ENCODE results near the gene PIGS. TPM values are rescaled to one million over a fixed set of nuclear protein-coding genes. Genes with fewer than 3 reads are reported as not detected.
"Not testable (repeated sequence)": the region's sequence is repeated elsewhere in the genome, so short reads cannot be mapped to it uniquely, and the experiment has no call there.

PIGS gene
- total RNA-seq, 1 donor from 2014 or later, result 71.5 TPM

GRCh38 chr17:28612936-28613872, 41.9 kb upstream of the PIGS start:
- Histone ChIP-seq H3K36me3 (ENCODE audit: insufficient read depth, low read length) (peaks cover 39% of the 10 kb centered on the region), H3K4me2 (ENCODE audit: low read length) (no peak overlapping the region), H3K79me2 (ENCODE audit: insufficient read depth, low read length) (no peaks in the 10 kb centered on the region), H3K27me3 (ENCODE audit: insufficient read depth, low read length) (no peaks in the 10 kb centered on the region), H3K4me1 (ENCODE audit: insufficient read depth, low read length) (no peaks in the 10 kb centered on the region), H3K4me3 (ENCODE audit: insufficient read depth, low read depth, low read length) (no peak overlapping the region), H3K27ac (ENCODE audit: low read depth, low read length) (no peak overlapping the region), H3K9ac (ENCODE audit: low read length) (no peak overlapping the region), H3K9me3 (ENCODE audit: insufficient read depth, low read depth, low read length) (no peaks in the 10 kb centered on the region), H4K20me1 (ENCODE audit: insufficient read depth, low read length) (peaks cover 14% of the 10 kb centered on the region), H2AFZ (ENCODE audit: low read depth, low read length) (no peak overlapping the region)
- Mint-ChIP-seq H3K4me3 (ENCODE audit: unreplicated experiment) (no peak overlapping the region), H3K27me3 (ENCODE audit: low read depth, unreplicated experiment) (no peaks in the 10 kb centered on the region), H3K4me1 (ENCODE audit: low read depth, unreplicated experiment) (no peaks in the 10 kb centered on the region), H3K9me3 (ENCODE audit: unreplicated experiment) (no peaks in the 10 kb centered on the region), H3K27ac (ENCODE audit: unreplicated experiment) (no peak overlapping the region), H3K36me3 (ENCODE audit: low read depth, unreplicated experiment) (peaks cover 28% of the 10 kb centered on the region)
- FAIRE-seq, result no peak
- TF ChIP-seq EZH2 (IDR thresholded peaks at IDR 0.05; ENCODE audit: insufficient read depth, low read length), result no peak
- TF ChIP-seq CTCF (IDR thresholded peaks at IDR 0.05; ENCODE audit: insufficient read depth, low read depth, low read length), result peak; percentile 65
- no peak for DNase-seq (ENCODE audit: low read depth)

- Histone ChIP-seq H3K79me2 (ENCODE audit: insufficient read depth, low read length) (no peaks in the 10 kb centered on the region), H3K4me3 (ENCODE audit: insufficient read depth, low read depth, low read length) (no peak overlapping the region), H4K20me1 (ENCODE audit: insufficient read depth, low read length) (peaks cover 14% of the 10 kb centered on the region), H3K4me1 (ENCODE audit: insufficient read depth, low read length) (no peaks in the 10 kb centered on the region), H3K36me3 (ENCODE audit: insufficient read depth, low read length) (peaks cover 38% of the 10 kb centered on the region), H3K9me3 (ENCODE audit: insufficient read depth, low read depth, low read length) (no peaks in the 10 kb centered on the region), H3K27ac (ENCODE audit: low read depth, low read length) (no peak overlapping the region), H2AFZ (ENCODE audit: low read depth, low read length) (no peak overlapping the region), H3K27me3 (ENCODE audit: insufficient read depth, low read length) (no peaks in the 10 kb centered on the region), H3K4me2 (ENCODE audit: low read length) (no peak overlapping the region), H3K9ac (ENCODE audit: low read length) (no peak overlapping the region)
- FAIRE-seq (no peak), DNase-seq (ENCODE audit: low read depth) (no peak)
- Mint-ChIP-seq H3K4me3 (ENCODE audit: unreplicated experiment) (no peak overlapping the region), H3K4me1 (ENCODE audit: low read depth, unreplicated experiment) (no peaks in the 10 kb centered on the region), H3K27ac (ENCODE audit: unreplicated experiment) (no peak overlapping the region), H3K9me3 (ENCODE audit: unreplicated experiment) (no peaks in the 10 kb centered on the region), H3K27me3 (ENCODE audit: low read depth, unreplicated experiment) (no peaks in the 10 kb centered on the region), H3K36me3 (ENCODE audit: low read depth, unreplicated experiment) (peaks cover 28% of the 10 kb centered on the region)
- no peak for TF ChIP-seq EZH2 (IDR thresholded peaks at IDR 0.05; ENCODE audit: insufficient read depth, low read length)
- TF ChIP-seq CTCF (IDR thresholded peaks at IDR 0.05; ENCODE audit: insufficient read depth, low read depth, low read length), result no peak
These were observed 41.2 kb upstream of the PIGS start for GRCh38 chr17:28612531-28612930.

- H3K9me3 ChIP-seq (ENCODE audit: insufficient read depth, low read depth, low read length), result no peaks in the 10 kb centered on the region
- peaks cover 12% of the 10 kb centered on the region for H4K20me1 ChIP-seq (ENCODE audit: insufficient read depth, low read length)
- no peak overlapping the region for H3K4me3 ChIP-seq (ENCODE audit: insufficient read depth, low read depth, low read length)
- no peaks in the 10 kb centered on the region for H3K4me1 ChIP-seq (ENCODE audit: insufficient read depth, low read length)
- no peak for DNase-seq (ENCODE audit: low read depth)
- peaks cover 12% of the 10 kb centered on the region for H3K36me3 Mint-ChIP-seq (ENCODE audit: low read depth, unreplicated experiment)
- H3K27ac ChIP-seq (ENCODE audit: low read depth, low read length), result no peak overlapping the region
- no peaks in the 10 kb centered on the region for H3K4me1 Mint-ChIP-seq (ENCODE audit: low read depth, unreplicated experiment)
- no peak overlapping the region for H3K4me2 ChIP-seq (ENCODE audit: low read length)
- TF ChIP-seq CTCF (IDR thresholded peaks at IDR 0.05; ENCODE audit: insufficient read depth, low read depth, low read length) (no peak), EZH2 (IDR thresholded peaks at IDR 0.05; ENCODE audit: insufficient read depth, low read length) (no peak)
- H3K9ac ChIP-seq (ENCODE audit: low read length), result no peak overlapping the region
- H3K79me2 ChIP-seq (ENCODE audit: insufficient read depth, low read length), result no peaks in the 10 kb centered on the region
- H2AFZ ChIP-seq (ENCODE audit: low read depth, low read length), result no peak overlapping the region
- H3K36me3 ChIP-seq (ENCODE audit: insufficient read depth, low read length), result peaks cover 17% of the 10 kb centered on the region
- FAIRE-seq, result no peak
- H3K27me3 ChIP-seq (ENCODE audit: insufficient read depth, low read length), result no peaks in the 10 kb centered on the region
- no peaks in the 10 kb centered on the region for H3K9me3 Mint-ChIP-seq (ENCODE audit: unreplicated experiment)
- H3K4me3 Mint-ChIP-seq (ENCODE audit: unreplicated experiment), result no peak overlapping the region
- no peak overlapping the region for H3K27ac Mint-ChIP-seq (ENCODE audit: unreplicated experiment)
- H3K27me3 Mint-ChIP-seq (ENCODE audit: low read depth, unreplicated experiment), result no peaks in the 10 kb centered on the region
These were observed 39.1 kb upstream of the PIGS start for GRCh38 chr17:28610376-28610775.

- not testable (repeated sequence) for H3K9me3 Mint-ChIP-seq (ENCODE audit: unreplicated experiment); H3K4me3 Mint-ChIP-seq (ENCODE audit: unreplicated experiment); H3K4me1 ChIP-seq (ENCODE audit: insufficient read depth, low read length); H3K4me2 ChIP-seq (ENCODE audit: low read length); H2AFZ ChIP-seq (ENCODE audit: low read depth, low read length); H3K36me3 ChIP-seq (ENCODE audit: insufficient read depth, low read length); H3K9me3 ChIP-seq (ENCODE audit: insufficient read depth, low read depth, low read length); H3K4me1 Mint-ChIP-seq (ENCODE audit: low read depth, unreplicated experiment); H3K27ac ChIP-seq (ENCODE audit: low read depth, low read length); FAIRE-seq; H3K27me3 Mint-ChIP-seq (ENCODE audit: low read depth, unreplicated experiment); H3K79me2 ChIP-seq (ENCODE audit: insufficient read depth, low read length); H4K20me1 ChIP-seq (ENCODE audit: insufficient read depth, low read length); H3K4me3 ChIP-seq (ENCODE audit: insufficient read depth, low read depth, low read length); H3K27ac Mint-ChIP-seq (ENCODE audit: unreplicated experiment); H3K36me3 Mint-ChIP-seq (ENCODE audit: low read depth, unreplicated experiment); H3K9ac ChIP-seq (ENCODE audit: low read length); DNase-seq (ENCODE audit: low read depth); H3K27me3 ChIP-seq (ENCODE audit: insufficient read depth, low read length)
These were observed 32.7 kb upstream of the PIGS start for GRCh38 chr17:28604031-28604430.
